Ishikawa (cell line): ENCODE results near the gene DENND1C.

Source experiments
- CEBPB ChIP-seq: IDR thresholded peaks from 2 replicates; pipeline ENCODE4 v1.6.1; 2012
- MAX ChIP-seq: IDR thresholded peaks from 2 replicates; pipeline ENCODE4 v1.6.1; 2012
- TAF1 ChIP-seq: IDR thresholded peaks from 2 replicates; pipeline ENCODE4 v1.6.1; 2012; ENCODE audit warnings: low read depth, mild to moderate bottlenecking
- TCF12 ChIP-seq: IDR thresholded peaks from 2 replicates; pipeline ENCODE4 v1.6.1; 2012; ENCODE audit warnings: low read depth
- TEAD4 ChIP-seq: IDR thresholded peaks from 2 replicates; pipeline ENCODE4 v1.6.1; 2012

GRCh38 chr19:6423499-6424194, 57.9 kb downstream of the DENND1C start:
- TF ChIP-seq MAX, result no peak
- no peak for TF ChIP-seq TEAD4
- no peak for TF ChIP-seq TCF12
- TF ChIP-seq TAF1, result no peak
- TF ChIP-seq CEBPB, result no peak
